Measurements from ENCODE around the gene BMF.

BMF gene

DNA sequence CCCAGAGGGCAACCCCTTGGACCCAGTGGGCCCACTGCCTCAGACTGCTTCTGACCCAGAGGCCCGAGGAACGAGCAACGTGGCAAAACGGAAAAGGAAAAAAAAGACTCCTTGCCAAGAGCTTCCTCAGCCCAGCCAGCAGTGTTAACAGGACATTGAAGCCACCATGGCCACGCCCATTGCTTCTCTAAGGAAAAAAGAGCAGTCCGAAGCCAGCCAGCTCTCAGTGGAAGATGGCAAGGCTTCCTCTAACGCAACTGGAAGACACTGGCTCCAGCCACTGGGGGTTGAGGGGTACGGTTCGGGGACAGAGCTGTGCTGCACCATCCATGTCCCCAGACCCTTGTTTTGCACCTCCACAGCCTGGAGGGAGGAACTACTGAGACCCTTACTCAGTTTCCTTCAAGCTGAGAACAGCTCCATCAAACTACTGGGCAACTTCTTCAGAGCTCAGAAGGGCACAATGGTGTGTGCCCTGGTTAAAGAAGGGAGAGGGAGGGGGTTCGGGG lies 10.7 kb downstream of the BMF start:
- ChIA-PET POLR2A (interaction anchor here (0.6 to 3.5 kb wide), 4 partner anchors 9 to 492 kb away, joined by 3 to 25 read pairs (median 6); partner anchors contain the start of gene BMF), CTCF (interaction anchor here (0.6 to 28.6 kb wide), 11 partner anchors 4 to 243 kb away, joined by 3 to 511 read pairs (median 5); partner anchors contain the start of genes BMF, CCDC9B and SRP14)
- TF ChIP-seq, protein P1, sequence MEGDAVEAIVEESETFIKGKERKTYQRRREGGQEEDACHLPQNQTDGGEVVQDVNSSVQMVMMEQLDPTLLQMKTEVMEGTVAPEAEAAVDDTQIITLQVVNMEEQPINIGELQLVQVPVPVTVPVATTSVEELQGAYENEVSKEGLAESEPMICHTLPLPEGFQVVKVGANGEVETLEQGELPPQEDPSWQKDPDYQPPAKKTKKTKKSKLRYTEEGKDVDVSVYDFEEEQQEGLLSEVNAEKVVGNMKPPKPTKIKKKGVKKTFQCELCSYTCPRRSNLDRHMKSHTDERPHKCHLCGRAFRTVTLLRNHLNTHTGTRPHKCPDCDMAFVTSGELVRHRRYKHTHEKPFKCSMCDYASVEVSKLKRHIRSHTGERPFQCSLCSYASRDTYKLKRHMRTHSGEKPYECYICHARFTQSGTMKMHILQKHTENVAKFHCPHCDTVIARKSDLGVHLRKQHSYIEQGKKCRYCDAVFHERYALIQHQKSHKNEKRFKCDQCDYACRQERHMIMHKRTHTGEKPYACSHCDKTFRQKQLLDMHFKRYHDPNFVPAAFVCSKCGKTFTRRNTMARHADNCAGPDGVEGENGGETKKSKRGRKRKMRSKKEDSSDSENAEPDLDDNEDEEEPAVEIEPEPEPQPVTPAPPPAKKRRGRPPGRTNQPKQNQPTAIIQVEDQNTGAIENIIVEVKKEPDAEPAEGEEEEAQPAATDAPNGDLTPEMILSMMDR (IDR thresholded peaks at IDR 0.05; ENCODE audit: control extremely low read depth, extremely low read depth, low read depth, missing control alignments), result no peak
- DNase-seq (ENCODE audit: extremely low spot score), result no peak

DNA sequence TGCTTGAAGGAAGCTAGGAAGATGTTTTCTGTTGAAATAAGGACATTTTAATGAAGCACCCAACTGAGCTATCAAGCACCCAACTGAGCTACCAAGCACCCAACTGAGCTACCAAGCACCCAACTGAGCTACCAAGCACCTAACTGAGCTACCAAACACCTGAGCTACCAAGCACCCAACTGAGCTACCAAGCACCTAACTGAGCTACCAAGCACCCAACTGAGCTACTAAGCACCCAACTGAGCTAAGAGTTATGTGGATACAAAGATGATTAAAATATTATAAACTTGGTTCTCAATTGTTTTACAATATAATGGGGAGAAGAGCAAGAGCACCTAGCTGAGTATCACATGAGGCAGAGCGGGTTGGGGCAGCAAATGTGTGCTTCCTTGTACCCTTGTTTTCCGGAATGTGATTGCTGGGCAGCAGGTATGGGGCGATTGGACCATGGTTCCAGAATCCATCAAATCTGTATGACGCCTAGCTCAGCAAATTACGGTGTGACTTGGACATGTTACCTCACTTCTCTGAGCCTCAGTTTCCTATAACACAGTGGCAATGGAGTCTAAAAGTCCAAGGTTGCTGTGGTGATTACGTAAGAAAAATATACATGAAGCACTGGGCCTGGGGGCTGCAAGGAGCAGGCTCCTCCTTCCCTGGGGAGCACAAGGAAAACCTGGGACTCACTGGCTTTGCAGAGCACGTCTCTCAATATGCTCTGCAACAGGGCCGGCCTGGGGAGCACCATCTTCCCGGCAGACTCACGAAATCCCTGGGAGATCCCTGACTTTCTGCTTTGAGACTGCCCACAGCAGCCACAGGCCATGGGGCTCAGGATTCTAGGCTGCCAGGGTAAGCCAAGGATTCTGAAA lies 11.3 kb downstream of the BMF start:
- POLR2A ChIA-PET, result interaction anchor here (0.6 to 3.5 kb wide), 8 partner anchors 10 to 492 kb away, joined by 3 to 25 read pairs (median 4); partner anchors contain the start of gene BMF
- DNase-seq (ENCODE audit: extremely low spot score), result no peak

DNA sequence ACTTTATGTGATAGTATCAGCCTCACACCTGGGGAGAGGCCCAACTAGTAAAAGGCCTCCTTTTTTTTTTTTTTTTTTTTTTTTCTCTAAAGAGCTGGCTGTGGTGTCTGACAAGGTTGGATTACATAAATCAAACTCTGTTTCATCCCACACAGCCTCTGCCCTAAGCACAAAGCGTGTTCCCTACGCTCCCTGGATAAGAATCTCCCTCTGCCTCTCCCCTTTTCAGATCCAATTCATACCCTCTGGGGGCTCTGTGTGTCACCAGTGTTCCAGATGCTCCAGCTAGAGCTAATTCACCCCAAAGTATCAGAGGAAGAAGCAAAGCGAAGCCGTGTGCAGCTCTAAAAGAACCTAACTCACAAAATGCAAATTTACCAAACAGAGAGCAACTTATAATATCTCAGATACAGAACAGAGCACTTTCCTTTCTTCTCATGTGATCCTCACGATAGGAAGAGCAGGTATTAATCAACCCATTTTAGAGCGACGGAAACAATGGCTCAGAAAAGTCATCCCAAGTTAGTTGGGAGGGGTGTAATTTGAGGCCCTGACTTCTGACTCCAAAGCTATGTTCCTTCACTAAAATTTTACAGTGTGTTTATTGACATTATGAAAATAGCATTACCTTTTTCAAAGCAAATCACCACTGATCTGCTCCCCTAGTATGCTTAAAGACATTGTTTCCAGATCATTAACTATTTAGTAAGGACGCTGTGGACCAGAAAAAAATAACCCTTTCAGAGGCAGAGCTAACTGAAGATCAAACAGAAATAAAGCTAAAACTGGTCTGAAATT lies 12.4 kb downstream of the BMF start:
- TF ChIP-seq, protein P1 (IDR thresholded peaks at IDR 0.05; ENCODE audit: control extremely low read depth, extremely low read depth, low read depth, missing control alignments), result no peak
- ChIA-PET POLR2A (interaction anchor here (0.6 to 3.5 kb wide), 4 partner anchors 11 to 211 kb away, joined by 3 to 25 read pairs (median 4); partner anchors contain the start of gene BMF), CTCF (interaction anchor here (0.6 to 28.6 kb wide), 14 partner anchors 2 to 1405 kb away, joined by 3 to 511 read pairs (median 4); partner anchors contain the start of genes BMF and SRP14)
- no peak for DNase-seq (ENCODE audit: extremely low spot score)

More for the DNA sequence above, 11.3 kb downstream of the BMF start:
- CTCF ChIA-PET, result interaction anchor here (0.6 to 28.6 kb wide), 16 partner anchors 3 to 1406 kb away, joined by 3 to 511 read pairs (median 4); partner anchors contain the start of genes BMF, CCDC9B and SRP14
- TF ChIP-seq, protein P1 (IDR thresholded peaks at IDR 0.05; ENCODE audit: control extremely low read depth, extremely low read depth, low read depth, missing control alignments), result no peak

- no peak for DNase-seq (ENCODE audit: extremely low spot score)
- CTCF ChIA-PET, result interaction anchor here (1.0 to 28.6 kb wide), 7 partner anchors 1 to 56 kb away, joined by 4 to 511 read pairs (median 9); partner anchors contain the start of genes BMF and SRP14
- POLR2A ChIA-PET, result interaction anchor here (0.6 to 3.5 kb wide), 3 partner anchors 12 to 159 kb away, joined by 3 to 25 read pairs (median 5); partner anchors contain the start of gene BMF
- TF ChIP-seq, protein P1 (IDR thresholded peaks at IDR 0.05; ENCODE audit: control extremely low read depth, extremely low read depth, low read depth, missing control alignments), result no peak
These were observed 13.1 kb downstream of the BMF start for GRCh38 chr15:40095371-40096093.

DNA sequence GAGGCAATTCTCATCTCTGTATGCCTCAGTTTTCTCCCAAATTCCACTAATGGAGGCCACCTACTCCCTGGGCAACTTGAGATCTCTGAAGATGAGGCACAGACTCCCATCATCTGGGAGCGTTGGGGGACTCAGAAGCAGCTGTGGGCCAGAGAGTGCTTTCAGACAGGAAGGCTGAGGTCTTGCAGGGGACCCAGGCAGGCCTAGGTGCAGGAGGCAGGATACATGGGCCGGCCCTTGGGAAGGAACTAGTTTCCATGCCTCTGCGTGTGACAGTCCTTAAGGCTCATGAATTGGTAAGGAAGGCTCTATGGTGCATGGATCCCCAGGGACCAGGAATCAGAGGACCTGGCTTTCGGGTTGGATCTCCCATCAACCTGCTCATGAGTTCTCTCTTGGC lies 14.5 kb downstream of the BMF start:
- TF ChIP-seq, protein P1 (IDR thresholded peaks at IDR 0.05; ENCODE audit: control extremely low read depth, extremely low read depth, low read depth, missing control alignments), result no peak
- DNase-seq (ENCODE audit: extremely low spot score), result no peak
- ChIA-PET CTCF (interaction anchor here (3.1 to 28.6 kb wide), 3 partner anchors 13 to 55 kb away, joined by 9 to 511 read pairs (median 494); partner anchors contain the start of genes BMF and SRP14), POLR2A (no interaction called here)

Data from GM10248 (cell line).